Measurements from ENCODE around the gene EPHA8. TPM values are rescaled to one million over a fixed set of nuclear protein-coding genes. Genes with fewer than 3 reads are reported as not detected.

The EPHA8 gene
- total and polyA plus RNA-seq, 3 donors from 2014 or later: 2.3 to 6.0 (median 5.2) TPM

DNA sequence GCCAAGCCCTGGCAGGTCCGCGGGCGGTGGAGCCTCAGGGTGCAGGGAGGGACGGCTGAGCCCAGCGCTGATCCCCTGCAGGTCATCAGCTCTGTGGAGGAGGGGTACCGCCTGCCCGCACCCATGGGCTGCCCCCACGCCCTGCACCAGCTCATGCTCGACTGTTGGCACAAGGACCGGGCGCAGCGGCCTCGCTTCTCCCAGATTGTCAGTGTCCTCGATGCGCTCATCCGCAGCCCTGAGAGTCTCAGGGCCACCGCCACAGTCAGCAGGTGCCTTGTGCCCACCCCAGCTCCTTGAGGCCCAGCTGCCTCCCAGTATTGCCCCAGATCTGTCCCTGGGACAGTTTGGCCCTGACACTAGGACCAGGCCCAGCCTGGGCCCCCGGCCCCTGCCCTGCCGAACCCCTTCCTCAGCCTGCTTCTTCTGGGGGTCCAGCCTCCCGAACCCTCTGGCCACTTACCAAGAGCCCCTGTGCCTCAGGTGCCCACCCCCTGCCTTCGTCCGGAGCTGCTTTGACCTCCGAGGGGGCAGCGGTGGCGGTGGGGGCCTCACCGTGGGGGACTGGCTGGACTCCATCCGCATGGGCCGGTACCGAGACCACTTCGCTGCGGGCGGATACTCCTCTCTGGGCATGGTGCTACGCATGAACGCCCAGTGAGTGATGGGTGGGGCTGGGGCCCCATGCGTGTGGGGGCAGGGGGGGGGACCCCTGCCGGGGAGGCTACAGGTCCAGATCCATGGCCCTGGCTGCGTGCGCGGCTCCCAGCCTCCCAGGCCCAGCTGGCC lies 37.7 kb downstream of the EPHA8 start:
- no peak overlapping the region for H3K27ac ChIP-seq
- TF ChIP-seq, protein P1, sequence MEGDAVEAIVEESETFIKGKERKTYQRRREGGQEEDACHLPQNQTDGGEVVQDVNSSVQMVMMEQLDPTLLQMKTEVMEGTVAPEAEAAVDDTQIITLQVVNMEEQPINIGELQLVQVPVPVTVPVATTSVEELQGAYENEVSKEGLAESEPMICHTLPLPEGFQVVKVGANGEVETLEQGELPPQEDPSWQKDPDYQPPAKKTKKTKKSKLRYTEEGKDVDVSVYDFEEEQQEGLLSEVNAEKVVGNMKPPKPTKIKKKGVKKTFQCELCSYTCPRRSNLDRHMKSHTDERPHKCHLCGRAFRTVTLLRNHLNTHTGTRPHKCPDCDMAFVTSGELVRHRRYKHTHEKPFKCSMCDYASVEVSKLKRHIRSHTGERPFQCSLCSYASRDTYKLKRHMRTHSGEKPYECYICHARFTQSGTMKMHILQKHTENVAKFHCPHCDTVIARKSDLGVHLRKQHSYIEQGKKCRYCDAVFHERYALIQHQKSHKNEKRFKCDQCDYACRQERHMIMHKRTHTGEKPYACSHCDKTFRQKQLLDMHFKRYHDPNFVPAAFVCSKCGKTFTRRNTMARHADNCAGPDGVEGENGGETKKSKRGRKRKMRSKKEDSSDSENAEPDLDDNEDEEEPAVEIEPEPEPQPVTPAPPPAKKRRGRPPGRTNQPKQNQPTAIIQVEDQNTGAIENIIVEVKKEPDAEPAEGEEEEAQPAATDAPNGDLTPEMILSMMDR (IDR thresholded peaks at IDR 0.05): no peak
- no peak for TF ChIP-seq POLR2A (IDR thresholded peaks at IDR 0.05)
- no peaks in the 10 kb centered on the region for H3K27me3 ChIP-seq
- DNase-seq: no peak
- H3K9me3 ChIP-seq: no peaks in the 10 kb centered on the region
- no peaks in the 10 kb centered on the region for H3K36me3 ChIP-seq (ENCODE audit: low read depth, missing control alignments)
- H3K4me3 ChIP-seq: no peak overlapping the region
- intact Hi-C loops (cut with DNase I; ENCODE audit: low total_unique reads): no loop called here
- no peaks in the 10 kb centered on the region for H3K4me1 ChIP-seq
- 78% methylated on average over 38 of the region's 39 CpGs; no CpG with 5 or more reads in 1 of the 2 donors for WGBS, 2 donors

- TF ChIP-seq, protein P1 (IDR thresholded peaks at IDR 0.05): no peak
- no peak for TF ChIP-seq POLR2A (IDR thresholded peaks at IDR 0.05)
- 94% methylated on average over 8 of the region's 12 CpGs; no CpG with 5 or more reads in 1 of the 2 donors for WGBS, 2 donors
- intact Hi-C loops (cut with DNase I; ENCODE audit: low total_unique reads): no loop called here
- H3K36me3 ChIP-seq (ENCODE audit: low read depth, missing control alignments): no peaks in the 10 kb centered on the region
- no peaks in the 10 kb centered on the region for H3K9me3 ChIP-seq
- no peaks in the 10 kb centered on the region for H3K27me3 ChIP-seq
- H3K27ac ChIP-seq: no peak overlapping the region
- H3K4me1 ChIP-seq: no peaks in the 10 kb centered on the region
- no peak for DNase-seq
- no peak overlapping the region for H3K4me3 ChIP-seq
Observed at GRCh38 chr1:22601610-22602009, 38.3 kb downstream of the EPHA8 start.

DNA sequence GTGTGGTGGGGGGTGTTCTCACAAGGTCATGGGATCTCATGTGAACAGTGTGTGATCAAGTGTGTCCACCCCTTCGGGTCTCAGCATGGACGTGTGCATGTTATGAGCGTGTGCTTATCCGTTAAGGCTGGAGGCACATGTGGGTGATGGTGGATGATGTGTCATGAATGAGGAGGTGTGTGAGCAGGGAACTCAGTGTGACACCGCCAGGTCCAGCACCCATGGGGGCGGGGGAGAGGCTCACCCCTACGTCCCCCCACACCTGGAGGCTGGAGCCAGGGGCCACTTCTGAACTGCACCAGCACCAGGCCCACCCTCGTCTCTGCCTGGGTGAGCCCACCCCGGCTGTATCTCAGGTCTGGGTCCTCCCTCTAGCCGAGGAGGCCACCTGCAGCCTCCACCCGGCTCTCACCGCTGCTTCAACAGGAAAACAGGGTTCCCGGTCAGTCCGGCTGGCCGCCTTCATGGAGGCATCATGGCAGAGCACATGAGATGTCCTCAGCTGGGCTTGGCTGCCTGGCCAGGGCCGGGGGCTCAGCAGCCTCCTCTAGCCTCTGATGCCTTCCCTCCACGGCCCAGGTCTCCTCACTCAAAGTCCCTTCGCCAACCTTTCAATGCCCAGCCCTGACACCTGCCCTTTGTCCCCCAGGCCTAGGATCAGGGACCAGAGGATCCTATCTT lies 38.9 kb downstream of the EPHA8 start:
- H3K4me1 ChIP-seq: no peaks in the 10 kb centered on the region
- intact Hi-C loops (cut with DNase I; ENCODE audit: low total_unique reads): no loop called here
- no peak overlapping the region for H3K27ac ChIP-seq
- no peaks in the 10 kb centered on the region for H3K36me3 ChIP-seq (ENCODE audit: low read depth, missing control alignments)
- H3K4me3 ChIP-seq: no peak overlapping the region
- H3K9me3 ChIP-seq: no peaks in the 10 kb centered on the region
- no peaks in the 10 kb centered on the region for H3K27me3 ChIP-seq
- no peak for TF ChIP-seq POLR2A (IDR thresholded peaks at IDR 0.05)
- TF ChIP-seq, protein P1 (IDR thresholded peaks at IDR 0.05): no peak
- WGBS, 2 donors: 89 to 91% methylated on average over 11 to 18 of the region's 18 CpGs
- no peak for DNase-seq

DNA sequence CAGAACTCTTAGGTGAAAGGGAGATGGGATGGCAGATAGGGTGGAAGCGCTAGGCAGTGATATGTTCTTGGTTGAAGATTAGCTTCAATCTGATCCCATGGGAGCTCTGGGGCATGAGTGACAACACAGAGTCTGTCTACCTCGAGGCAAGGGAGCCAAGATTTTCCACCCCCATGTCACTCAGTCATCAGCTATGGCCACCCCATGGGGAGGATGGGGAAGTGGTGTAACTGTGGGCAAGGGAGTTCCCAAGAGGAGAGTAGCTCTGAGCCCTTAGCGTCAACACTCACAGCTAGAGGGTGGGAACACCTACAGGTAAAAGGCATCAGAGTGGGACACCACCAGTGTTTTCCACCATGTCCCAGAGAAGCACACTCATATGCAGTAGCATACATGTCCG lies 42.9 kb downstream of the EPHA8 start:
- Histone ChIP-seq H3K9me3 (no peaks in the 10 kb centered on the region), H3K4me1 (no peaks in the 10 kb centered on the region), H3K4me3 (no peak overlapping the region), H3K27ac (no peak overlapping the region), H3K36me3 (ENCODE audit: low read depth, missing control alignments) (no peaks in the 10 kb centered on the region), H3K27me3 (no peaks in the 10 kb centered on the region)
- intact Hi-C loops (cut with DNase I; ENCODE audit: low total_unique reads): no loop called here
- TF ChIP-seq, protein P1 (IDR thresholded peaks at IDR 0.05): no peak
- no peak for TF ChIP-seq POLR2A (IDR thresholded peaks at IDR 0.05)
- whole genome bisulfite sequencing, 2 donors: 50 to 54% methylated on average over 4 of the region's 4 CpGs
- no peak for DNase-seq

All from testis (tissue), 3 donors.